Measurements from ENCODE around the gene EHBP1. TPM values are rescaled to one million over a fixed set of nuclear protein-coding genes. Genes with fewer than 3 reads are reported as not detected.

EHBP1 gene
- total and polyA plus RNA-seq, 2 experiments from 2014 or later = 27.2 to 47.9 TPM

DNA sequence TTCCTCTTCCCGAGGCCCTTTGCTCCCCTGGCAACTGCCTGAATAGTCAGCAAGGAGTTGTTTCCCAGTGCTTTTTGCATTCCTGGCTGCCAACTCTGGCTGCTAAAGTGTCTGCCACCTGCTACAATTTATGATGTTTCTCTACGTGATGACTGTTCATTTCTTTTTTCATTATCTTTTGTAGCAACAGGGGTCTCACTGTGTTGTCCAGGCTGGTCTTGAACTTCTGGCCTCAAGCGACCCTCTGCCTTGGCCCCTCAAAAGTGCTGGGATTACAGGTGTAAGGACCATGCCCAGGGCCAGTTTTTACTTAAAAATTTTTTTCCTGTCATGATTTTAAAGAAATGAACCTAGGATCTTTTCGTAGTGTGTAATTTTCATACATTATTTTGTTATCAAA is 11.3 kb downstream of the EHBP1 start:
- DNase-seq (ENCODE audit: low spot score) (no peak), ATAC-seq (no peak)
- Histone ChIP-seq H3K4me2 (no peak overlapping the region), H3F3A (replicated peaks; ENCODE audit: low read depth) (no peaks in the 10 kb centered on the region), H4K20me1 (replicated peaks; ENCODE audit: insufficient read depth) (peaks cover 3% of the 10 kb centered on the region), H3K27me3 (ENCODE audit: insufficient read depth) (no peaks in the 10 kb centered on the region), H3K9me2 (ENCODE audit: insufficient read depth) (no peaks in the 10 kb centered on the region), H3K79me2 (replicated peaks; ENCODE audit: insufficient read depth) (peaks cover 100% of the 10 kb centered on the region), H3K4me3 (no peak overlapping the region), H3K27ac (ENCODE audit: low read depth) (no peak overlapping the region), H2AFZ (no peak overlapping the region), H3K36me3 (ENCODE audit: insufficient read depth) (no peaks in the 10 kb centered on the region), H3K4me1 (ENCODE audit: insufficient read depth) (no peaks in the 10 kb centered on the region)
- Mint-ChIP-seq H3K27ac (no peak overlapping the region), H3K9me3 (no peaks in the 10 kb centered on the region), H3K4me3 (no peak overlapping the region), H3K27me3 (ENCODE audit: insufficient read depth, low read depth, poor library complexity) (peaks cover 1% of the 10 kb centered on the region), H3K4me1 (no peaks in the 10 kb centered on the region), H3K36me3 (ENCODE audit: low read depth) (peaks cover 7% of the 10 kb centered on the region; the same call in 2 of the 3 replicates)
- TF ChIP-seq, protein P1, sequence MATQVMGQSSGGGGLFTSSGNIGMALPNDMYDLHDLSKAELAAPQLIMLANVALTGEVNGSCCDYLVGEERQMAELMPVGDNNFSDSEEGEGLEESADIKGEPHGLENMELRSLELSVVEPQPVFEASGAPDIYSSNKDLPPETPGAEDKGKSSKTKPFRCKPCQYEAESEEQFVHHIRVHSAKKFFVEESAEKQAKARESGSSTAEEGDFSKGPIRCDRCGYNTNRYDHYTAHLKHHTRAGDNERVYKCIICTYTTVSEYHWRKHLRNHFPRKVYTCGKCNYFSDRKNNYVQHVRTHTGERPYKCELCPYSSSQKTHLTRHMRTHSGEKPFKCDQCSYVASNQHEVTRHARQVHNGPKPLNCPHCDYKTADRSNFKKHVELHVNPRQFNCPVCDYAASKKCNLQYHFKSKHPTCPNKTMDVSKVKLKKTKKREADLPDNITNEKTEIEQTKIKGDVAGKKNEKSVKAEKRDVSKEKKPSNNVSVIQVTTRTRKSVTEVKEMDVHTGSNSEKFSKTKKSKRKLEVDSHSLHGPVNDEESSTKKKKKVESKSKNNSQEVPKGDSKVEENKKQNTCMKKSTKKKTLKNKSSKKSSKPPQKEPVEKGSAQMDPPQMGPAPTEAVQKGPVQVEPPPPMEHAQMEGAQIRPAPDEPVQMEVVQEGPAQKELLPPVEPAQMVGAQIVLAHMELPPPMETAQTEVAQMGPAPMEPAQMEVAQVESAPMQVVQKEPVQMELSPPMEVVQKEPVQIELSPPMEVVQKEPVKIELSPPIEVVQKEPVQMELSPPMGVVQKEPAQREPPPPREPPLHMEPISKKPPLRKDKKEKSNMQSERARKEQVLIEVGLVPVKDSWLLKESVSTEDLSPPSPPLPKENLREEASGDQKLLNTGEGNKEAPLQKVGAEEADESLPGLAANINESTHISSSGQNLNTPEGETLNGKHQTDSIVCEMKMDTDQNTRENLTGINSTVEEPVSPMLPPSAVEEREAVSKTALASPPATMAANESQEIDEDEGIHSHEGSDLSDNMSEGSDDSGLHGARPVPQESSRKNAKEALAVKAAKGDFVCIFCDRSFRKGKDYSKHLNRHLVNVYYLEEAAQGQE (IDR thresholded peaks at IDR 0.05; ENCODE audit: unreplicated experiment) = no peak
- TF ChIP-seq CREB1 (CRISPR knock-in tag; IDR thresholded peaks at IDR 0.05; ENCODE audit: low read depth) (no peak), ZNF114 (CRISPR knock-in tag; IDR thresholded peaks at IDR 0.05) (no peak), POLR2AphosphoS5 (IDR thresholded peaks at IDR 0.05; ENCODE audit: low read depth) (no peak), EZH2 (IDR thresholded peaks at IDR 0.05; ENCODE audit: low read depth, unreplicated experiment) (no peak), STAT1 (IDR thresholded peaks at IDR 0.05; ENCODE audit: unreplicated experiment) (no peak), JUNB (IDR thresholded peaks at IDR 0.05; ENCODE audit: unreplicated experiment) (no peak), EZH2phosphoT487 (IDR thresholded peaks at IDR 0.05; ENCODE audit: unreplicated experiment) (no peak)
- TF ChIP-seq, protein P2, sequence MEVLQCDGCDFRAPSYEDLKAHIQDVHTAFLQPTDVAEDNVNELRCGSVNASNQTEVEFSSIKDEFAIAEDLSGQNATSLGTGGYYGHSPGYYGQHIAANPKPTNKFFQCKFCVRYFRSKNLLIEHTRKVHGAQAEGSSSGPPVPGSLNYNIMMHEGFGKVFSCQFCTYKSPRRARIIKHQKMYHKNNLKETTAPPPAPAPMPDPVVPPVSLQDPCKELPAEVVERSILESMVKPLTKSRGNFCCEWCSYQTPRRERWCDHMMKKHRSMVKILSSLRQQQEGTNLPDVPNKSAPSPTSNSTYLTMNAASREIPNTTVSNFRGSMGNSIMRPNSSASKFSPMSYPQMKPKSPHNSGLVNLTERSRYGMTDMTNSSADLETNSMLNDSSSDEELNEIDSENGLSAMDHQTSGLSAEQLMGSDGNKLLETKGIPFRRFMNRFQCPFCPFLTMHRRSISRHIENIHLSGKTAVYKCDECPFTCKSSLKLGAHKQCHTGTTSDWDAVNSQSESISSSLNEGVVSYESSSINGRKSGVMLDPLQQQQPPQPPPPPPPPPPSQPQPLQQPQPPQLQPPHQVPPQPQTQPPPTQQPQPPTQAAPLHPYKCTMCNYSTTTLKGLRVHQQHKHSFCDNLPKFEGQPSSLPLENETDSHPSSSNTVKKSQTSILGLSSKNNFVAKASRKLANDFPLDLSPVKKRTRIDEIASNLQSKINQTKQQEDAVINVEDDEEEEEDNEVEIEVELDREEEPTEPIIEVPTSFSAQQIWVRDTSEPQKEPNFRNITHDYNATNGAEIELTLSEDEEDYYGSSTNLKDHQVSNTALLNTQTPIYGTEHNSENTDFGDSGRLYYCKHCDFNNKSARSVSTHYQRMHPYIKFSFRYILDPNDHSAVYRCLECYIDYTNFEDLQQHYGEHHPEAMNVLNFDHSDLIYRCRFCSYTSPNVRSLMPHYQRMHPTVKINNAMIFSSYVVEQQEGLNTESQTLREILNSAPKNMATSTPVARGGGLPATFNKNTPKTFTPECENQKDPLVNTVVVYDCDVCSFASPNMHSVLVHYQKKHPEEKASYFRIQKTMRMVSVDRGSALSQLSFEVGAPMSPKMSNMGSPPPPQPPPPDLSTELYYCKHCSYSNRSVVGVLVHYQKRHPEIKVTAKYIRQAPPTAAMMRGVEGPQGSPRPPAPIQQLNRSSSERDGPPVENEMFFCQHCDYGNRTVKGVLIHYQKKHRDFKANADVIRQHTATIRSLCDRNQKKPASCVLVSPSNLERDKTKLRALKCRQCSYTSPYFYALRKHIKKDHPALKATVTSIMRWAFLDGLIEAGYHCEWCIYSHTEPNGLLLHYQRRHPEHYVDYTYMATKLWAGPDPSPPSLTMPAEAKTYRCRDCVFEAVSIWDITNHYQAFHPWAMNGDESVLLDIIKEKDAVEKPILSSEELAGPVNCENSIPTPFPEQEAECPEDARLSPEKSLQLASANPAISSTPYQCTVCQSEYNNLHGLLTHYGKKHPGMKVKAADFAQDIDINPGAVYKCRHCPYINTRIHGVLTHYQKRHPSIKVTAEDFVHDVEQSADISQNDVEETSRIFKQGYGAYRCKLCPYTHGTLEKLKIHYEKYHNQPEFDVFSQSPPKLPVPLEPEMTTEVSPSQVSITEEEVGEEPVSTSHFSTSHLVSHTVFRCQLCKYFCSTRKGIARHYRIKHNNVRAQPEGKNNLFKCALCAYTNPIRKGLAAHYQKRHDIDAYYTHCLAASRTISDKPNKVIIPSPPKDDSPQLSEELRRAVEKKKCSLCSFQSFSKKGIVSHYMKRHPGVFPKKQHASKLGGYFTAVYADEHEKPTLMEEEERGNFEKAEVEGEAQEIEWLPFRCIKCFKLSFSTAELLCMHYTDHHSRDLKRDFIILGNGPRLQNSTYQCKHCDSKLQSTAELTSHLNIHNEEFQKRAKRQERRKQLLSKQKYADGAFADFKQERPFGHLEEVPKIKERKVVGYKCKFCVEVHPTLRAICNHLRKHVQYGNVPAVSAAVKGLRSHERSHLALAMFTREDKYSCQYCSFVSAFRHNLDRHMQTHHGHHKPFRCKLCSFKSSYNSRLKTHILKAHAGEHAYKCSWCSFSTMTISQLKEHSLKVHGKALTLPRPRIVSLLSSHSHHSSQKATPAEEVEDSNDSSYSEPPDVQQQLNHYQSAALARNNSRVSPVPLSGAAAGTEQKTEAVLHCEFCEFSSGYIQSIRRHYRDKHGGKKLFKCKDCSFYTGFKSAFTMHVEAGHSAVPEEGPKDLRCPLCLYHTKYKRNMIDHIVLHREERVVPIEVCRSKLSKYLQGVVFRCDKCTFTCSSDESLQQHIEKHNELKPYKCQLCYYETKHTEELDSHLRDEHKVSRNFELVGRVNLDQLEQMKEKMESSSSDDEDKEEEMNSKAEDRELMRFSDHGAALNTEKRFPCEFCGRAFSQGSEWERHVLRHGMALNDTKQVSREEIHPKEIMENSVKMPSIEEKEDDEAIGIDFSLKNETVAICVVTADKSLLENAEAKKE (CRISPR knock-in tag; IDR thresholded peaks at IDR 0.05) = no peak
- TF ChIP-seq, protein P3, sequence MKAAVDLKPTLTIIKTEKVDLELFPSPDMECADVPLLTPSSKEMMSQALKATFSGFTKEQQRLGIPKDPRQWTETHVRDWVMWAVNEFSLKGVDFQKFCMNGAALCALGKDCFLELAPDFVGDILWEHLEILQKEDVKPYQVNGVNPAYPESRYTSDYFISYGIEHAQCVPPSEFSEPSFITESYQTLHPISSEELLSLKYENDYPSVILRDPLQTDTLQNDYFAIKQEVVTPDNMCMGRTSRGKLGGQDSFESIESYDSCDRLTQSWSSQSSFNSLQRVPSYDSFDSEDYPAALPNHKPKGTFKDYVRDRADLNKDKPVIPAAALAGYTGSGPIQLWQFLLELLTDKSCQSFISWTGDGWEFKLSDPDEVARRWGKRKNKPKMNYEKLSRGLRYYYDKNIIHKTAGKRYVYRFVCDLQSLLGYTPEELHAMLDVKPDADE (IDR thresholded peaks at IDR 0.05) = no peak

Data from GM23338 (cell line).